ENCODE results near the gene NRXN3. TPM values are rescaled to one million over a fixed set of nuclear protein-coding genes. Genes with fewer than 3 reads are reported as not detected.
"Not testable (repeated sequence)": the region's sequence is repeated elsewhere in the genome, so short reads cannot be mapped to it uniquely, and the experiment has no call there.

The NRXN3 gene
- total and polyA plus RNA-seq, 2 experiments from 2014 or later = 1.0 to 1.8 TPM

GRCh38 chr14:79017561-79017960, 847.4 kb downstream of the NRXN3 start:
- no peaks in the 10 kb centered on the region for H3K27me3 Mint-ChIP-seq (ENCODE audit: insufficient read depth, low read depth, poor library complexity)
- no peak for ATAC-seq
- no peaks in the 10 kb centered on the region for H3K9me2 ChIP-seq (ENCODE audit: insufficient read depth)
- no peaks in the 10 kb centered on the region for H3K9me3 Mint-ChIP-seq
- no peaks in the 10 kb centered on the region for H3K36me3 Mint-ChIP-seq (ENCODE audit: low read depth)
- no peak overlapping the region for H3K4me2 ChIP-seq
- H3K27ac Mint-ChIP-seq = no peak overlapping the region
- no peak for TF ChIP-seq STAT1 (IDR thresholded peaks at IDR 0.05; ENCODE audit: unreplicated experiment)
- no peaks in the 10 kb centered on the region for H3F3A ChIP-seq (replicated peaks; ENCODE audit: low read depth)
- H3K27me3 ChIP-seq (ENCODE audit: insufficient read depth) = no peaks in the 10 kb centered on the region
- H3K27ac ChIP-seq (ENCODE audit: low read depth) = no peak overlapping the region
- no peaks in the 10 kb centered on the region; the same call in 1 of the 2 replicates for H3K36me3 ChIP-seq (ENCODE audit: insufficient read depth)
- H3K4me3 ChIP-seq = no peak overlapping the region
- H3K4me3 Mint-ChIP-seq = no peak overlapping the region
- no peaks in the 10 kb centered on the region for H3K4me1 ChIP-seq (ENCODE audit: insufficient read depth)
- H4K20me1 ChIP-seq (replicated peaks; ENCODE audit: insufficient read depth) = no peaks in the 10 kb centered on the region
- no peak overlapping the region for H2AFZ ChIP-seq
- H3K79me2 ChIP-seq (replicated peaks; ENCODE audit: insufficient read depth) = no peaks in the 10 kb centered on the region
- H3K4me1 Mint-ChIP-seq = peaks cover 3% of the 10 kb centered on the region; the same call in 2 of the 3 replicates
- no peak for DNase-seq (ENCODE audit: low spot score)

DNA sequence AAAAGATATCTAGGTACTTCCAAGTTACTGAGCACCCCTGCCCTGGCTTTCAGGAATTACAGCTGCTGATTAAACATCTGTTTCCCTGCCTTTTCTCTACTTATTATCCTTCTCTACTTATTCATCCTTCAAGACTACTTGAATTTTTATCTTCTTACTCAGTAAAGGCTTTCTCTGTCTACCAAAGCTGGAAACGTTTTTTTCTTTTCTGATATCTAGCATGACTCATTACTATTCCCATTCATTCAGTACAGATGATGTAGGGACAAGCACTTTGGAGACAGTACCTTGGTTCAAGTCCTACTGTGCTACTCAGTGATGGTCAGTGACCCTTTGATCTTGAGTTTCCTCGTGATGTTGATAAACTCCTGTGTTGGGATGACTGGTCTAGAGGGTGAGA, 848.7 kb downstream of the NRXN3 start:
- ATAC-seq (no peak), DNase-seq (ENCODE audit: low spot score) (no peak)
- Mint-ChIP-seq H3K9me3 (no peaks in the 10 kb centered on the region), H3K4me3 (no peak overlapping the region), H3K27me3 (ENCODE audit: insufficient read depth, low read depth, poor library complexity) (no peaks in the 10 kb centered on the region), H3K27ac (no peak overlapping the region), H3K4me1 (no peaks in the 10 kb centered on the region), H3K36me3 (ENCODE audit: low read depth) (no peaks in the 10 kb centered on the region)
- no peak overlapping the region for H3K27ac ChIP-seq (ENCODE audit: low read depth)
- H3K4me2 ChIP-seq = no peak overlapping the region
- no peaks in the 10 kb centered on the region for H4K20me1 ChIP-seq (replicated peaks; ENCODE audit: insufficient read depth)
- H3K79me2 ChIP-seq (replicated peaks; ENCODE audit: insufficient read depth) = no peaks in the 10 kb centered on the region
- no peak overlapping the region for H3K4me3 ChIP-seq
- no peaks in the 10 kb centered on the region for H3K9me2 ChIP-seq (ENCODE audit: insufficient read depth)
- no peaks in the 10 kb centered on the region; the same call in 1 of the 2 replicates for H3K36me3 ChIP-seq (ENCODE audit: insufficient read depth)
- H2AFZ ChIP-seq = no peak overlapping the region
- no peaks in the 10 kb centered on the region for H3K27me3 ChIP-seq (ENCODE audit: insufficient read depth)
- H3K4me1 ChIP-seq (ENCODE audit: insufficient read depth) = no peaks in the 10 kb centered on the region
- no peaks in the 10 kb centered on the region for H3F3A ChIP-seq (replicated peaks; ENCODE audit: low read depth)
- TF ChIP-seq ZNF462 (CRISPR knock-in tag; IDR thresholded peaks at IDR 0.05) = no peak
- no peak for TF ChIP-seq JUNB (IDR thresholded peaks at IDR 0.05; ENCODE audit: unreplicated experiment)
- no peak for TF ChIP-seq POLR2AphosphoS5 (IDR thresholded peaks at IDR 0.05; ENCODE audit: low read depth)
- no peak for TF ChIP-seq ETS1 (IDR thresholded peaks at IDR 0.05)
- TF ChIP-seq NANOG (IDR thresholded peaks at IDR 0.05; ENCODE audit: borderline replicate concordance) = no peak

DNA sequence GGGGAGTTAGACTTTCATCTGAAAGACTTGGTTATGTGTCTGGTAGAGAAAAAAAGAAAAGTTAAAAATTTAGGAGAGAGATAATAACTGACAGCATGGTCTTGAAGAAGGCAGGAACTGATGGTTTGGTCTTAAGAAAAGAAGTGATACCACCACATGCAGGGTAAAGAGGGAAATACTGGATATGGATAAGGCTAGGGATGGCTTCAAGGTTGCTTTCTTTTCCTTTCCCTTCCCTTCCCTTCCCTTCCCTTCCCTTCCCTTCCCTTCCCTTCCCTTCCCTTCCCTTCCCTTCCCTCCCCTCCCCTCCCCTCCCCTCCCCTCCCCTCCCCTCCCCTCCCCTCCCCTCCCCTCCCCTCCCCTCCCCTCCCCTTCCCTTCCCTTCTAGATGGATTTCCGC, 849.7 kb downstream of the NRXN3 start:
- not testable (repeated sequence) for H3K4me2 ChIP-seq; H3K27me3 ChIP-seq (ENCODE audit: insufficient read depth); H3K9me2 ChIP-seq (ENCODE audit: insufficient read depth); H3K27ac Mint-ChIP-seq; H3K4me3 ChIP-seq; H3K36me3 ChIP-seq (ENCODE audit: insufficient read depth); H3K4me1 ChIP-seq (ENCODE audit: insufficient read depth); H3K9me3 Mint-ChIP-seq; DNase-seq (ENCODE audit: low spot score); H3K4me3 Mint-ChIP-seq; H4K20me1 ChIP-seq (replicated peaks; ENCODE audit: insufficient read depth); H3K4me1 Mint-ChIP-seq; H2AFZ ChIP-seq; H3K79me2 ChIP-seq (replicated peaks; ENCODE audit: insufficient read depth); ATAC-seq; H3K27me3 Mint-ChIP-seq (ENCODE audit: insufficient read depth, low read depth, poor library complexity); H3F3A ChIP-seq (replicated peaks; ENCODE audit: low read depth); H3K27ac ChIP-seq (ENCODE audit: low read depth); H3K36me3 Mint-ChIP-seq (ENCODE audit: low read depth)

All from GM23338 (cell line).